ENCODE measurements around the gene HECW1. TPM values are rescaled to one million over a fixed set of nuclear protein-coding genes. Genes with fewer than 3 reads are reported as not detected.

HECW1 gene
- total and polyA plus RNA-seq, 10 of the 15 experiments (the other 5 are each of a cell fraction or from before 2014, with no cell fraction given): under 0.01 to 0.31 (median 0.04) TPM; not detected in 3

- Histone ChIP-seq H4K20me1 (ENCODE audit: control insufficient read depth, insufficient read depth) (no peaks in the 10 kb centered on the region), H3K79me2 (ENCODE audit: control insufficient read depth, insufficient read depth, low read length) (no peaks in the 10 kb centered on the region), H3K9me3 (replicated peaks; ENCODE audit: control insufficient read depth, insufficient read depth, low read length) (no peaks in the 10 kb centered on the region), H3K4me2 (ENCODE audit: control insufficient read depth, insufficient read depth) (peak overlapping the region; percentile 32; the same call in 1 of the 2 replicates), H3K36me3 (ENCODE audit: control insufficient read depth in 2 of 2, insufficient read depth in 2 of 2, low read length in 1 of 2) (no peaks in the 10 kb centered on the region), H3K9ac (ENCODE audit: control insufficient read depth, insufficient read depth, low read length) (no peak overlapping the region), H3K4me1 (ENCODE audit: control insufficient read depth, insufficient read depth, low read length) (no peaks in the 10 kb centered on the region), H3K4me3 (no peak overlapping the region), H3K27ac (ENCODE audit: control insufficient read depth, insufficient read depth) (no peak overlapping the region; the same call in 1 of the 2 replicates), H3K27me3 (replicated peaks in 1 of 2; ENCODE audit: control insufficient read depth in 2 of 2, insufficient read depth in 2 of 2, low read length in 1 of 2) (no peaks in the 10 kb centered on the region), H2AFZ (ENCODE audit: control insufficient read depth, low read depth, low read length) (no peak overlapping the region; the same call in 1 of the 2 replicates)
- DNase-seq (ENCODE audit: low read depth, low spot score) (no peak), FAIRE-seq (no peak), ATAC-seq (peak; percentile 81)
- intact Hi-C loops (cut with micrococcal nuclease; ENCODE audit: unreplicated experiment) (no loop called here), in situ Hi-C loops (cut with MboI) (no loop called here)
- WGBS (ENCODE audit: insufficient coverage, insufficient replicate concordance, low lambda C conversion rate, missing lambda C conversion rate): 13% methylated on average over 4 of the region's 4 CpGs
- ChIA-PET CTCF (no interaction called here), POLR2A (no interaction called here), SMC1A (ENCODE audit: uncharacterized antibody, unreplicated experiment) (interaction anchor here (2.4 kb wide), 1 partner anchor 21 kb away, joined by 5 read pairs; no protein-coding TSS in a partner anchor), RAD21 (ENCODE audit: unreplicated experiment) (no interaction called here)
- BruUV-seq (replicated peaks): no TSS peak
- no peak for TF ChIP-seq FOXK2 (IDR thresholded peaks at IDR 0.05)
- TF ChIP-seq CBX5 (IDR thresholded peaks at IDR 0.05; ENCODE audit: low read depth): no peak
- TF ChIP-seq NBN (IDR thresholded peaks at IDR 0.05): no peak
- no peak for TF ChIP-seq ZSCAN29 (IDR thresholded peaks at IDR 0.05)
- no peak for TF ChIP-seq SREBF2 (IDR thresholded peaks at IDR 0.05; ENCODE audit: low read length)
- TF ChIP-seq SPI1 (IDR thresholded peaks at IDR 0.05; ENCODE audit: borderline replicate concordance, insufficient read depth, low read depth, low read length): no peak
- TF ChIP-seq SREBF1 (IDR thresholded peaks at IDR 0.05; ENCODE audit: low read length): no peak
- peak in 1 of 2 experiments; percentile 57; a peak in 1 of 4 replicates for TF ChIP-seq CEBPB (IDR thresholded peaks at IDR 0.05; ENCODE audit: borderline replicate concordance in 1 of 2, low read depth in 2 of 2, low read length in 2 of 2)
- no peak for TF ChIP-seq ASH2L (IDR thresholded peaks at IDR 0.05; ENCODE audit: borderline replicate concordance, low read depth)
- TF ChIP-seq RELA (IDR thresholded peaks at IDR 0.05; ENCODE audit: borderline replicate concordance, partially characterized antibody): no peak
- no peak for TF ChIP-seq NFYB (IDR thresholded peaks at IDR 0.05; ENCODE audit: insufficient read depth, low read depth, low read length)
- TF ChIP-seq CHD1 (IDR thresholded peaks at IDR 0.05; ENCODE audit: low read depth, low read length): no peak
- no peak for TF ChIP-seq CEBPZ (IDR thresholded peaks at IDR 0.05; ENCODE audit: low read depth, low read length)
- no peak for TF ChIP-seq ZNF592 (IDR thresholded peaks at IDR 0.05)
- TF ChIP-seq SMAD5 (IDR thresholded peaks at IDR 0.05; ENCODE audit: low read depth): no peak
- TF ChIP-seq TBL1XR1 (IDR thresholded peaks at IDR 0.05; ENCODE audit: low read depth, low read length): no peak
- TF ChIP-seq BCL3 (IDR thresholded peaks at IDR 0.05; ENCODE audit: borderline replicate concordance, insufficient read depth, low read depth, low read length, poor library complexity, severe bottlenecking): peak; percentile 52
- no peak for TF ChIP-seq IKZF1 (conservative IDR thresholded peaks at IDR 0.05)
Observed at GRCh38 chr7:43495572-43495971, 383.1 kb downstream of the HECW1 start.

Measured in GM12878 (cell line).